K562 (cell line): ENCODE measurements around the gene NDOR1. TPM values are rescaled to one million over a fixed set of nuclear protein-coding genes. Genes with fewer than 3 reads are reported as not detected.
A peak's percentile ranks its signal among the peaks of the same experiment; 100 is the strongest.

Experiments used
- BDP1 ChIP-seq: IDR thresholded peaks from 3 replicates; pipeline ENCODE4 v1.6.1; 2011; ENCODE audit not compliant: insufficient read length, insufficient read depth
- CREM ChIP-seq: IDR thresholded peaks from 2 replicates; pipeline ENCODE4 v1.6.1; 2014; ENCODE audit warnings: antibody characterized with exemption, low read depth
- FOSL1 ChIP-seq: fragments of 200-800 bp; sonication (Bioruptor generic); conservative IDR thresholded peaks from 2 replicates; pipeline ENCODE4 v1.6.1; 2016; ENCODE audit warnings: missing genetic modification characterization, missing compliant biosample characterization
- L3MBTL2 ChIP-seq: fragments of 450-650 bp; IDR thresholded peaks from 2 replicates; pipeline ENCODE4 v1.6.1; 2016; ENCODE audit warnings: mild to moderate bottlenecking, moderate library complexity
- NEUROD1 ChIP-seq: fragments of 150-350 bp; IDR thresholded peaks from 2 replicates; pipeline ENCODE4 v1.6.1; 2014; ENCODE audit warnings: borderline replicate concordance, low read length, low read depth; ENCODE audit not compliant: partially characterized antibody
- PRPF4 ChIP-seq: fragments of 200-400 bp; formaldehyde crosslinking; IDR thresholded peaks from one replicate; pipeline ENCODE4 v1.6.1; 2017; ENCODE audit warnings: low read length, low read depth, mild to moderate bottlenecking; ENCODE audit not compliant: insufficient read depth, poor library complexity, severe bottlenecking
- SIN3B ChIP-seq: fragments of 450-650 bp; IDR thresholded peaks from 2 replicates; pipeline ENCODE4 v1.6.1; 2017; ENCODE audit warnings: low read depth, mild to moderate bottlenecking, moderate library complexity
- STAG1 ChIP-seq: sonication (generic); formaldehyde crosslinking; IDR thresholded peaks from 2 replicates; pipeline ENCODE4 v1.5.0; 2020; ENCODE audit warnings: missing genetic modification reagents, borderline replicate concordance
- THAP12 ChIP-seq: fragments of 250-450 bp; sonication (Bioruptor Pico); IDR thresholded peaks from 2 replicates; pipeline ENCODE4 v1.9.0; 2021; ENCODE audit warnings: mild to moderate bottlenecking, inconsistent platforms
- ZNF274 ChIP-seq: IDR thresholded peaks from 2 replicates; pipeline ENCODE4 v1.6.1; 2011; ENCODE audit warnings: low read depth, mild to moderate bottlenecking, low read length, moderate library complexity, borderline replicate concordance
- polyA plus RNA-seq, 8 experiments: library from polyadenylated mRNA; depleted of rRNA in 4 of 8; stranded (reverse) in 5 of 8; unstranded in 3 of 8; fragments of >200 nt; fragmentation: Nextera tagmentation in 2 of 8; fragmentation: Illumina TruSeq in 1 of 8; extraction: Ambion mirVana in 2 of 8; extraction: Trizol in 1 of 8; gene quantifications; 2 replicates each; pipeline versions ENCODE4 v1.2.1 to v1.2.3, GENCODE V29; 2011 to 2014; ENCODE audit warnings: inconsistent platforms in 1 of 8, missing spikeins in 1 of 8
- total RNA-seq, 7 experiments: library from RNA; depleted of rRNA in 6 of 7; stranded (reverse); fragments of >200 nt in 6 of 7; fragmentation: Illumina TruSeq in 2 of 7; extraction: Trizol in 2 of 7; gene quantifications; 2 replicates each; pipeline versions ENCODE4 v1.2.1 to v1.2.3, GENCODE V29; 2011 to 2021; ENCODE audit warnings: low replicate concordance in 1 of 7
- TF ChIP-seq, protein P1 (sequence below): fragments of 200-400 bp; formaldehyde crosslinking; IDR thresholded peaks from 2 replicates; pipeline ENCODE4 v1.6.1; 2017; ENCODE audit warnings: mild to moderate bottlenecking, low read depth, low read length, moderate library complexity
- TF ChIP-seq, protein P2 (sequence below): fragments of 450-650 bp; IDR thresholded peaks from 2 replicates; pipeline ENCODE4 v1.6.1; 2016; ENCODE audit warnings: borderline replicate concordance
- TF ChIP-seq, protein P3 (sequence below), 2 experiments: IDR thresholded peaks; 2 replicates each; pipeline ENCODE4 v1.6.1; 2011; ENCODE audit warnings: borderline replicate concordance in 1 of 2, control low read depth in 1 of 2, low read depth in 1 of 2, low read length in 1 of 2, mild to moderate bottlenecking in 1 of 2, mixed read lengths in 1 of 2, moderate library complexity in 1 of 2; ENCODE audit not compliant: insufficient read depth in 1 of 2, insufficient read length in 1 of 2, poor library complexity in 1 of 2, severe bottlenecking in 1 of 2; ENCODE audit errors: extremely low read depth in 1 of 2

The NDOR1 gene
- total and polyA plus RNA-seq, 9 of the 15 experiments (the other 6 are each of a cell fraction or from before 2014, with no cell fraction given) = 0.06 to 36.9 (median 6.9) TPM

- TF ChIP-seq, protein P1, sequence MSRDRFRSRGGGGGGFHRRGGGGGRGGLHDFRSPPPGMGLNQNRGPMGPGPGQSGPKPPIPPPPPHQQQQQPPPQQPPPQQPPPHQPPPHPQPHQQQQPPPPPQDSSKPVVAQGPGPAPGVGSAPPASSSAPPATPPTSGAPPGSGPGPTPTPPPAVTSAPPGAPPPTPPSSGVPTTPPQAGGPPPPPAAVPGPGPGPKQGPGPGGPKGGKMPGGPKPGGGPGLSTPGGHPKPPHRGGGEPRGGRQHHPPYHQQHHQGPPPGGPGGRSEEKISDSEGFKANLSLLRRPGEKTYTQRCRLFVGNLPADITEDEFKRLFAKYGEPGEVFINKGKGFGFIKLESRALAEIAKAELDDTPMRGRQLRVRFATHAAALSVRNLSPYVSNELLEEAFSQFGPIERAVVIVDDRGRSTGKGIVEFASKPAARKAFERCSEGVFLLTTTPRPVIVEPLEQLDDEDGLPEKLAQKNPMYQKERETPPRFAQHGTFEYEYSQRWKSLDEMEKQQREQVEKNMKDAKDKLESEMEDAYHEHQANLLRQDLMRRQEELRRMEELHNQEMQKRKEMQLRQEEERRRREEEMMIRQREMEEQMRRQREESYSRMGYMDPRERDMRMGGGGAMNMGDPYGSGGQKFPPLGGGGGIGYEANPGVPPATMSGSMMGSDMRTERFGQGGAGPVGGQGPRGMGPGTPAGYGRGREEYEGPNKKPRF = no peak
- TF ChIP-seq FOSL1 (tag) = no peak
- peak; percentile 48; the same call in 1 of the 2 replicates for TF ChIP-seq SIN3B
- TF ChIP-seq PRPF4 = no peak
- no peak for TF ChIP-seq NEUROD1
- TF ChIP-seq, protein P2, sequence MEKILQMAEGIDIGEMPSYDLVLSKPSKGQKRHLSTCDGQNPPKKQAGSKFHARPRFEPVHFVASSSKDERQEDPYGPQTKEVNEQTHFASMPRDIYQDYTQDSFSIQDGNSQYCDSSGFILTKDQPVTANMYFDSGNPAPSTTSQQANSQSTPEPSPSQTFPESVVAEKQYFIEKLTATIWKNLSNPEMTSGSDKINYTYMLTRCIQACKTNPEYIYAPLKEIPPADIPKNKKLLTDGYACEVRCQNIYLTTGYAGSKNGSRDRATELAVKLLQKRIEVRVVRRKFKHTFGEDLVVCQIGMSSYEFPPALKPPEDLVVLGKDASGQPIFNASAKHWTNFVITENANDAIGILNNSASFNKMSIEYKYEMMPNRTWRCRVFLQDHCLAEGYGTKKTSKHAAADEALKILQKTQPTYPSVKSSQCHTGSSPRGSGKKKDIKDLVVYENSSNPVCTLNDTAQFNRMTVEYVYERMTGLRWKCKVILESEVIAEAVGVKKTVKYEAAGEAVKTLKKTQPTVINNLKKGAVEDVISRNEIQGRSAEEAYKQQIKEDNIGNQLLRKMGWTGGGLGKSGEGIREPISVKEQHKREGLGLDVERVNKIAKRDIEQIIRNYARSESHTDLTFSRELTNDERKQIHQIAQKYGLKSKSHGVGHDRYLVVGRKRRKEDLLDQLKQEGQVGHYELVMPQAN = no peak; the same call in 1 of the 2 replicates
- TF ChIP-seq, protein P3, sequence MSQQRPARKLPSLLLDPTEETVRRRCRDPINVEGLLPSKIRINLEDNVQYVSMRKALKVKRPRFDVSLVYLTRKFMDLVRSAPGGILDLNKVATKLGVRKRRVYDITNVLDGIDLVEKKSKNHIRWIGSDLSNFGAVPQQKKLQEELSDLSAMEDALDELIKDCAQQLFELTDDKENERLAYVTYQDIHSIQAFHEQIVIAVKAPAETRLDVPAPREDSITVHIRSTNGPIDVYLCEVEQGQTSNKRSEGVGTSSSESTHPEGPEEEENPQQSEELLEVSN (IDR thresholded peaks at IDR 0.05; ENCODE audit: borderline replicate concordance in 1 of 2, extremely low read depth in 1 of 2, insufficient read depth in 1 of 2, insufficient read length in 1 of 2, low read depth in 1 of 2, low read length in 1 of 2, poor library complexity in 1 of 2, severe bottlenecking in 1 of 2) = no peak
- 0 out of 2 replicates have a peak, but pooled peaks have one; percentile 22 for TF ChIP-seq L3MBTL2
- TF ChIP-seq BDP1 = no peak
- TF ChIP-seq ZNF274 = no peak
- TF ChIP-seq CREM = no peak
- 0 out of 2 replicates have a peak, but pooled peaks have one; percentile 7 for TF ChIP-seq THAP12 (CRISPR knock-in tag)
- TF ChIP-seq STAG1 (CRISPR knock-in tag) = no peak
These were observed 4.2 kb upstream of the NDOR1 start (continued) for GRCh38 chr9:137201205-137201868.
